ENCODE measurements around the gene SREBF2. TPM values are rescaled to one million over a fixed set of nuclear protein-coding genes. Genes with fewer than 3 reads are reported as not detected.

Gene SREBF2
- total RNA-seq, 1 donor from 2014 or later = 119 TPM

GRCh38 chr22:41813726-41814410, 19.0 kb upstream of the SREBF2 start:
- H3K4me3 Mint-ChIP-seq (ENCODE audit: unreplicated experiment) = no peak overlapping the region
- no peak for DNase-seq (ENCODE audit: extremely low spot score, unreplicated experiment)

GRCh38 chr22:41815716-41816115, 17.2 kb upstream of the SREBF2 start:
- H3K27me3 Mint-ChIP-seq (ENCODE audit: unreplicated experiment) = no peaks in the 10 kb centered on the region
- H3K27ac Mint-ChIP-seq (ENCODE audit: unreplicated experiment) = no peak overlapping the region
- H3K4me1 Mint-ChIP-seq (ENCODE audit: unreplicated experiment) = peaks cover 2% of the 10 kb centered on the region
- DNase-seq (ENCODE audit: extremely low spot score, unreplicated experiment) = no peak
- no peak overlapping the region for H3K4me3 Mint-ChIP-seq (ENCODE audit: unreplicated experiment)
- H3K9me3 Mint-ChIP-seq (ENCODE audit: unreplicated experiment) = no peaks in the 10 kb centered on the region
- H3K36me3 Mint-ChIP-seq (ENCODE audit: unreplicated experiment) = peaks cover 4% of the 10 kb centered on the region
- no peak for TF ChIP-seq CTCF (IDR thresholded peaks at IDR 0.05)

More at GRCh38 chr22:41813726-41814410, 19.0 kb upstream of the SREBF2 start:
- Mint-ChIP-seq H3K36me3 (ENCODE audit: unreplicated experiment) (peaks cover 12% of the 10 kb centered on the region), H3K9me3 (ENCODE audit: unreplicated experiment) (no peaks in the 10 kb centered on the region), H3K27ac (ENCODE audit: unreplicated experiment) (no peak overlapping the region), H3K4me1 (ENCODE audit: unreplicated experiment) (no peaks in the 10 kb centered on the region), H3K27me3 (ENCODE audit: unreplicated experiment) (no peaks in the 10 kb centered on the region)
- TF ChIP-seq CTCF (IDR thresholded peaks at IDR 0.05) = no peak

GRCh38 chr22:41816241-41816640, 16.7 kb upstream of the SREBF2 start:
- Mint-ChIP-seq H3K27me3 (ENCODE audit: unreplicated experiment) (no peaks in the 10 kb centered on the region), H3K4me3 (ENCODE audit: unreplicated experiment) (no peak overlapping the region), H3K36me3 (ENCODE audit: unreplicated experiment) (peaks cover 4% of the 10 kb centered on the region), H3K4me1 (ENCODE audit: unreplicated experiment) (peaks cover 4% of the 10 kb centered on the region), H3K27ac (ENCODE audit: unreplicated experiment) (no peak overlapping the region), H3K9me3 (ENCODE audit: unreplicated experiment) (no peaks in the 10 kb centered on the region)
- DNase-seq (ENCODE audit: extremely low spot score, unreplicated experiment) = no peak
- TF ChIP-seq CTCF (IDR thresholded peaks at IDR 0.05) = no peak

- H3K36me3 Mint-ChIP-seq (ENCODE audit: unreplicated experiment) = peaks cover 4% of the 10 kb centered on the region
- no peaks in the 10 kb centered on the region for H3K9me3 Mint-ChIP-seq (ENCODE audit: unreplicated experiment)
- H3K4me1 Mint-ChIP-seq (ENCODE audit: unreplicated experiment) = peaks cover 10% of the 10 kb centered on the region
Observed at GRCh38 chr22:41816871-41817270, 16.0 kb upstream of the SREBF2 start.

More at GRCh38 chr22:41816871-41817270, 16.0 kb upstream of the SREBF2 start:
- Mint-ChIP-seq H3K27ac (ENCODE audit: unreplicated experiment) (no peak overlapping the region), H3K4me3 (ENCODE audit: unreplicated experiment) (no peak overlapping the region), H3K27me3 (ENCODE audit: unreplicated experiment) (no peaks in the 10 kb centered on the region)
- DNase-seq (ENCODE audit: extremely low spot score, unreplicated experiment) = no peak
- no peak for TF ChIP-seq CTCF (IDR thresholded peaks at IDR 0.05)
